Stimulated activated memory B cell treated with anti-CD40 and anti-IgM and Interleukin-4, amounts not matched to agents 10 μg/mL and 1 μg/mL and 100 μg/mL, for 72 hours (primary cell): Measurements from ENCODE around the gene ABL1.
"Not testable (repeated sequence)": the region's sequence is repeated elsewhere in the genome, so short reads cannot be mapped to it uniquely, and the experiment has no call there.

Experiments
- ATAC-seq: fragments of 150-1000 bp; cut with Tn5 transposase; 2 replicates; pipeline ENCODE4 v1.10.0; 2021
- H3K27ac Mint-ChIP-seq: one replicate; pipeline ENCODE4 v1.8.0; 2022; ENCODE audit warnings: mild to moderate bottlenecking, mixed read lengths
- H3K27me3 Mint-ChIP-seq: one replicate; pipeline ENCODE4 v1.8.0; 2022; ENCODE audit warnings: mixed read lengths
- H3K36me3 Mint-ChIP-seq: one replicate; pipeline ENCODE4 v1.8.0; 2022; ENCODE audit warnings: mixed read lengths
- H3K4me1 Mint-ChIP-seq: one replicate; pipeline ENCODE4 v1.8.0; 2022; ENCODE audit warnings: mixed read lengths
- H3K4me3 Mint-ChIP-seq: one replicate; pipeline ENCODE4 v1.8.0; 2022; ENCODE audit warnings: mild to moderate bottlenecking, moderate library complexity, mixed read lengths
- H3K9me3 Mint-ChIP-seq: one replicate; pipeline ENCODE4 v1.8.0; 2022; ENCODE audit warnings: mixed read lengths

The ABL1 gene

DNA sequence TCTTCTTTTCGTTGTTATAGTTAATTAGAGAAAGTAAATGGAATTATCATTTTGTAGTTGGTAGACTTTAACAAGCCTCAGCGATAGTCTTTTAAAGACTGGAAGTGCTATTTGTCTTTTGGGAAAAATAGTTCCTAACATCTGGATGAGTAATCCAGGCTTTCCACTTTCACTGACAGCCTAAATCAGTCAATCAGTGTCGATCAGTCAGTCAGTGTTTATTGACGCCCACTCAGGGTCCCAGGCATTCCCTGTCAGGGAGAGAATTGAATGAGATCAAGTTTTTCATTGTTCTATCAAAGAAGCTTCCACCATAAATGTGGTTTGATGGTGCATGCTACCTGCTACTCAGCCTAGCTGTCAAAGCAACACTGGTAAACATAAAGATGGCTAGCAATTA lies 2.6 kb downstream of the ABL1 start:
- H3K4me3 Mint-ChIP-seq, result no peak overlapping the region
- H3K36me3 Mint-ChIP-seq, result no peaks in the 10 kb centered on the region
- ATAC-seq, result no peak
- no peaks in the 10 kb centered on the region for H3K9me3 Mint-ChIP-seq
- H3K27ac Mint-ChIP-seq, result no peak overlapping the region
- peaks cover 47% of the 10 kb centered on the region for H3K4me1 Mint-ChIP-seq
- H3K27me3 Mint-ChIP-seq, result no peaks in the 10 kb centered on the region

- Mint-ChIP-seq H3K4me3 (no peak overlapping the region), H3K27ac (no peak overlapping the region), H3K9me3 (no peaks in the 10 kb centered on the region), H3K4me1 (peaks cover 42% of the 10 kb centered on the region), H3K36me3 (no peaks in the 10 kb centered on the region), H3K27me3 (no peaks in the 10 kb centered on the region)
- ATAC-seq, result no peak
These were observed 4.4 kb downstream of the ABL1 start for GRCh38 chr9:130839132-130840111.

DNA sequence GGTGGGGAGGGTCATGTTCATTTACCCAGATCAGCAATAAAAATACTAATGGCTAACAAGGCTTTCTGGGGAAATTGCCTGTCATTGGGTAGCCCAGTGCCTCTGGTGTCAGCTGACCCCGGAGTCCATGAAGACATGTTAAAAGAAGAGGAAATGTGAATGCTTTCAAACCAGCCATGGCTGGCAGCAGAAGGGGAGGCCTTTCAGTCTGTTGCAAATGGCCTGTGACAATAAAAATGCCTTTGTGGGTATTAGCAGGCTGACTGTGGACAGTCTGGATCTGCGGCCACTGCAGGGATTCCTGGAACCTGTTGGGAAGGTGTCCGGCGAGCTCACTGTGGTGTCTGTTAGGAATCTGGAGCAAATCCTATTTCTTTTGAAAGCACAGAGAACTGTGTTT lies 7.5 kb downstream of the ABL1 start:
- no peak overlapping the region for H3K27ac Mint-ChIP-seq
- H3K4me1 Mint-ChIP-seq, result peaks cover 31% of the 10 kb centered on the region
- H3K4me3 Mint-ChIP-seq, result no peak overlapping the region
- no peaks in the 10 kb centered on the region for H3K27me3 Mint-ChIP-seq
- no peak for ATAC-seq
- no peaks in the 10 kb centered on the region for H3K9me3 Mint-ChIP-seq
- no peaks in the 10 kb centered on the region for H3K36me3 Mint-ChIP-seq

DNA sequence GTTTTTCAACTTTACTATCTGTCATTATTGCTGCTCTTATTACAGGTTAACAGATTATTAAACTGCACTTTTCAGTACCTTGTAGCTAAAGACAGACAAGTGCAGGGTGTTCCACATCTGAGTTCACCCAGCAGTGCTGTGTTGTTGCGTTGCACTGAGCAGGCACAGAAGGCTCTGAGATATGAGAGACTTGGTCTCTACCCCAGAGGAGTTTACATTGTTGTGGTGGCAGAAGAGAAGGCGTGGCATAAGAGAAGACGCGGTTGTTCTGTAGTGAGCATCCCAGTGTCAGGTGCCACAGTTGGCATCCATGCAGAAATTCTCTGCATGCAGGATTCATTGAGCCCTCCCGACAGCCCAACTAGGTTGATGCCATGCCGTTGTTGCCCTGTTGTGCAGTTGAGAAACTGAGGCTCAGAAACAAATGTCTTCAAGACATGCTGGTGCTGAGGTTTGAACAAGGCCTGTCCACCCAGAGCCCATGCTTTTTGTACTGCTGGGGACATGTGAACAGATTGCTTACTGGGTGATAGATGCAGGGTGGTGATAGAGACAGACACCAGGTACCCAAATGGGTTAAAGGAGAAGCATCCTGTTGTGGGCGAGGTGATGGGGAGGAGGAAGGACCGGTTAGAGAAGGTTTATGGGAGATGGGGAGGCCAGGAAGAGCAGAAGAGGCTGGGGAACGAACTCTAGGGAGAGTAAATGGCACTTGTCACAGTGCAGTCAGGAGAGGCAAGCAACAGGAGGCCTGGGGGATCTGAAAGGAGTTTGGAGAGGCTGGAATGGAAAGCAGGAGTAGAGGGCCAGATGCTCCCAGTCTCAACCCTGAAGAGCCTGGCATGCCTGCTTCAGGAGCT lies 8.2 kb downstream of the ABL1 start:
- Mint-ChIP-seq H3K4me1 (peaks cover 27% of the 10 kb centered on the region), H3K27ac (no peak overlapping the region), H3K9me3 (no peaks in the 10 kb centered on the region), H3K36me3 (no peaks in the 10 kb centered on the region), H3K4me3 (no peak overlapping the region), H3K27me3 (no peaks in the 10 kb centered on the region)
- no peak for ATAC-seq

DNA sequence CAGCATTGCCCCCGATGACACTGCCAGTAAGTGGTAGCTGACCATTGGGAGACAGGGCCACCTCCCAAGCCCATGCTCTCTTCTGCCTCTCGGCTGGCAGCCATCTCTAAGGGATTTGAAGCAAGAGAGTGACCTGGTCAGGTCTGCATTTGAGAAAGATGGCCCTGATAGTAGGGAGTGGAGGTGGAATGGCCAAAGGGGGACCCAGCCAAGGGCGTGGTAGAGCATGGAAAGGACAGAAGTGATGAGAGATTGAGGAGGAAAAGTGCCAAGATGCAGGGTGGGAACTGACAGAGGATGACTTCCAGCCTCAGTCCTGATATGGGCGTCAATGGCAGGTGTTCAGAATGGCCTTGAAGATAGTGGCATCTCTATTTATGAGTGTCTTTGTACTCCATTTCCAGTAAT lies 9.0 kb downstream of the ABL1 start:
- Mint-ChIP-seq H3K4me3 (no peak overlapping the region), H3K9me3 (no peaks in the 10 kb centered on the region), H3K36me3 (no peaks in the 10 kb centered on the region), H3K27me3 (no peaks in the 10 kb centered on the region), H3K4me1 (peaks cover 20% of the 10 kb centered on the region), H3K27ac (no peak overlapping the region)
- no peak for ATAC-seq

DNA sequence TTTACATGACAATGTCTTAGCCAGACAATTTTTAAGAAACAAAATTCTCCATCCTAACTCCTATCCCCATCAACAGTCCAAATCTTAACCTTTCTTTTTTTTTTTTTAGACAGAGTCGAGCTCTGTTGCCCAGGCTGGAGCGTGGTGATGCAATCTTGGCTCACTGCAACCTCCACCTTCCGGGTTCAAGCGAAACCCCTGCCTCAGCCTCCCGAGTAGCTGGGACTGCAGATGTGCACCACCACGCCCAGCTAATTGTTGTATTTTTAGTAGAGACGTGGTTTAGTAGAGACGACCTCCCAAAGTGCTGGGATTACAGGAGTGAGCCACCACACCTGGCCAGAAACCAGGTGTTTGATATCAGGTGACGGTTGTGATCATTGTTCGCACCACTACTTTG lies 10.2 kb downstream of the ABL1 start:
- Mint-ChIP-seq H3K4me1 (peaks cover 20% of the 10 kb centered on the region), H3K9me3 (no peaks in the 10 kb centered on the region), H3K27ac (no peak overlapping the region), H3K4me3 (no peak overlapping the region), H3K27me3 (no peaks in the 10 kb centered on the region), H3K36me3 (no peaks in the 10 kb centered on the region)
- ATAC-seq, result no peak

GRCh38 chr9:130845901-130846481 lies 10.9 kb downstream of the ABL1 start:
- H3K36me3 Mint-ChIP-seq, result no peaks in the 10 kb centered on the region
- H3K4me3 Mint-ChIP-seq, result no peak overlapping the region
- H3K9me3 Mint-ChIP-seq, result no peaks in the 10 kb centered on the region
- peaks cover 20% of the 10 kb centered on the region for H3K4me1 Mint-ChIP-seq
- H3K27ac Mint-ChIP-seq, result no peak overlapping the region
- H3K27me3 Mint-ChIP-seq, result no peaks in the 10 kb centered on the region
- ATAC-seq, result no peak

DNA sequence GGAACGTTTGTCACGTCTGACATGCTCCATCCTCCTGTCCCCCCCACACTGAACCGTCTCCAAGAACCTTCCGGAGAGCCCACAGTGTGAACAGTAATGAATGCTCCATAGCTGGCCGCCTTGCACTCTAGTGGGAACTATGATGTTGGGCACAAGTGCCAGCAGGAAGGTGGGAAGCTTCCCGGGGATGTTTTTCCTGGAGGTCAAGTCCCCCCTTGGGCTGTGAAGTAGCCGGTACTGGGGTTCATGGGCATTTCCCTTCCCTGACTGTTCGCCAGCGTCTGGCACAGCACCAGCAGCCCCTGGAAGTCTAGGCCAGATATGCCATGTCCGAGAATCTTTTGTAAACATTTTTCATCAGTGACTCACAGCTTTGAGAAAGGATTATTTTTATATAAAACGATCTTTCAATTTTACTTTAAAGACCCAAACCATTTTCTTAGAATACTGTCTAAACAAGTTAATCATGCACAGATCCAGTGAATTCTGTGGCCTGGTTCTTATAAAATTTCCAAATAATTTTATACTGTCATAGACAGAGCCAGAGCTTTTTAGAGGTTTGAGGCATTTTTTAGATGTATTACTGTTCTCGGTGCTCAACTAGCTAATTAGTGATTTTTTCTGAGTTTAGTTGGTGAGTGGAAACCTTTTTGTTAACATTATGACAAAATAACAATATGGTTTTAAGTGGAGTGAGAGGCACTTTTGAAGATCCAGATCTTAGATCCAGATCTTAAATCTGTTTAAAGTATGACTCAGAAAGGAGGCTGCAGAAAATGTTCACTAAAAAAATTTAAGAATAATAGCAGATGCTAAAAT lies 11.6 kb downstream of the ABL1 start:
- no peaks in the 10 kb centered on the region for H3K27me3 Mint-ChIP-seq
- no peak overlapping the region for H3K27ac Mint-ChIP-seq
- peaks cover 18% of the 10 kb centered on the region for H3K4me1 Mint-ChIP-seq
- no peak overlapping the region for H3K4me3 Mint-ChIP-seq
- H3K36me3 Mint-ChIP-seq, result no peaks in the 10 kb centered on the region
- no peak for ATAC-seq
- no peaks in the 10 kb centered on the region for H3K9me3 Mint-ChIP-seq

DNA sequence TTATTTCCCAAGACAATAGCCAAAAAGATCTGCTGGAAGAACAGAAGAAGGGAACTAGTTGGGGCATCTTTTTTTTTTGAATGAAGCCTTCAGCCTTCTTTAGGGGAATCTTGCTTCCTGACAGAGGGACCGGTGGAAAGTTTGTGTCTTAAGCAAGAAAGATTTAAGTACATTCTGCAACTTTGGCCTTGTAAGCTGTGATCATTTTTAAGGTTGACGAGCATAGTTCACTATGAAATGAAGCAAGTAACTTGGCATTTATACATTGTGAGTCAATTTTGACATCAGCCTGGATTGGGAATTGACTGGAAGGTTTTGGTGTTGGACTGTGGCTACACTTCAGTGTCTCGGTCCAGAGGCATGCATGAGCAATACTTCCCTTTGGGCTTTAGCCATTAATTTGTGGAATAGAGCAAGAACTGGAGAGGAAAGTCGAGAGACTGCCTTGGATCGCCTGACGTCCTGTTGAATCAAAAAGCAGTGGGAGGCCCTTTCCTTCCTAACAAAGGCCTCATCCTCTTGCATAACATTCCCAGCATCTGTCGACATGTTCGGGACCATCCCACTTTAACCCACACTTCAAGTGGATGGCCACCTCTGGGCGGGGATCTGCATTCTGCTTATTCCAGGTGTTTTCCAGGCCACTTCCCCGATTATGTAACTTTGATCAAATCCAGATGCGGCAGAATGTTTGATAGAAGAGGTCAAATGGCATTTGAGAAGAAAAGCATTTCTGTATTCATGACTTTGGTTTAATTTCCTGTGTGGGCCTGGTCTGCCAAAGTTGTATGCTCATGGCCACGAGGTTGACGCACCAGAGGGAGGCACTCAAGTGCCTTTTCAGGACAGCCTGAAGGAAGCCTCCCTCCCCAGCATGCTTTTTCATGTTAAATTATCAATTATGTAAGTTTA lies 12.5 kb downstream of the ABL1 start:
- Mint-ChIP-seq H3K27me3 (no peaks in the 10 kb centered on the region), H3K4me3 (no peak overlapping the region), H3K4me1 (peaks cover 13% of the 10 kb centered on the region), H3K9me3 (no peaks in the 10 kb centered on the region), H3K36me3 (no peaks in the 10 kb centered on the region), H3K27ac (no peak overlapping the region)
- ATAC-seq, result no peak

GRCh38 chr9:130848514-130848913 lies 13.5 kb downstream of the ABL1 start:
- not testable (repeated sequence) for H3K27me3 Mint-ChIP-seq, H3K36me3 Mint-ChIP-seq, H3K9me3 Mint-ChIP-seq, H3K4me3 Mint-ChIP-seq, H3K4me1 Mint-ChIP-seq, H3K27ac Mint-ChIP-seq, ATAC-seq

- no peaks in the 10 kb centered on the region for H3K27me3 Mint-ChIP-seq
- peaks cover 6% of the 10 kb centered on the region for H3K4me1 Mint-ChIP-seq
- H3K27ac Mint-ChIP-seq, result no peak overlapping the region
- ATAC-seq, result no peak
- no peak overlapping the region for H3K4me3 Mint-ChIP-seq
- H3K36me3 Mint-ChIP-seq, result no peaks in the 10 kb centered on the region
- H3K9me3 Mint-ChIP-seq, result no peaks in the 10 kb centered on the region
These were observed 14.3 kb downstream of the ABL1 start for GRCh38 chr9:130849356-130849755.

DNA sequence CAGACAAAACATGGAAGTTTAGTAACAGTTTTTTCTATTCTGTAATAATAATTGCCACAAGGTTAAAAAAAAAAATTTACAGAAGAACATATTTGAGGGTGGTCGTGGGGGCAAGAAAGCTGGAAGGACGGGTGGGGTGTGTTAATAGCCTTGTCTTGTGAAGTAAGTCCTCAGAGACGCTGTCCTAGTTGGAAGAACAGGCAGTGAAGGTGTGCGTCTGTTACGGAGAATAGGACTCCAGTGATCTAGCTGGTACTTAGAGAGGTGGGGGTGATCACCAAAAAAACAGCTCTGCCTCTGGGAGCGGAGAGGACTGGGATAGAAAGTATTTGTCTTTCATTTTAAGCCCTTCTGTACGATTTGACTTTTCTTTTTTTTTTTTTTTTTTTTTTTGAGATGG lies 17.7 kb downstream of the ABL1 start:
- Mint-ChIP-seq H3K4me1 (peaks cover 6% of the 10 kb centered on the region), H3K9me3 (no peaks in the 10 kb centered on the region), H3K4me3 (no peak overlapping the region), H3K27ac (no peak overlapping the region), H3K27me3 (no peaks in the 10 kb centered on the region), H3K36me3 (peaks cover 13% of the 10 kb centered on the region)
- no peak for ATAC-seq

DNA sequence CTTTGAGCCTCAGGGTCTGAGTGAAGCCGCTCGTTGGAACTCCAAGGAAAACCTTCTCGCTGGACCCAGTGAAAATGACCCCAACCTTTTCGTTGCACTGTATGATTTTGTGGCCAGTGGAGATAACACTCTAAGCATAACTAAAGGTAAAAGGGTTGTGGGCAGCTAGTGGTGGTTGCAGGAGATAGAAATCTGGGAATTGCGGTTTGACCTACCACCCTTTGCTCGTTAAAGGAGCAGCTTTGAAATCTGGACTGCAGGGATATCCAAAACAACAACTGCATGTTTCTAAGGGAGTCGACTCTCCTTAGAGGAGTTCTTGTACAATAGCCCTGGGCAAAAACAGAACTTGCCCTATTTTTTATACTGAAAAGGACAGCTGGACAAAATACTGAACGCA lies 19.0 kb downstream of the ABL1 start:
- Mint-ChIP-seq H3K27ac (no peak overlapping the region), H3K4me1 (peaks cover 6% of the 10 kb centered on the region), H3K9me3 (no peaks in the 10 kb centered on the region), H3K4me3 (no peak overlapping the region), H3K27me3 (no peaks in the 10 kb centered on the region), H3K36me3 (peaks cover 14% of the 10 kb centered on the region)
- no peak for ATAC-seq

DNA sequence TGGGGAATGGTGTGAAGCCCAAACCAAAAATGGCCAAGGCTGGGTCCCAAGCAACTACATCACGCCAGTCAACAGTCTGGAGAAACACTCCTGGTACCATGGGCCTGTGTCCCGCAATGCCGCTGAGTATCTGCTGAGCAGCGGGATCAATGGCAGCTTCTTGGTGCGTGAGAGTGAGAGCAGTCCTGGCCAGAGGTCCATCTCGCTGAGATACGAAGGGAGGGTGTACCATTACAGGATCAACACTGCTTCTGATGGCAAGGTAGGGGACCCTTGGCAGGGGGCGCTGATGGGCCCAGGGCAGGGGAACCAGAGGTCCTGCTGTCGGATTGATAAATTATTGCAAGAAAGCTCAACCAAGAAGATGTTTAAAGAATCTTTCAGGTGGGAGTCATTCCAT lies 19.8 kb downstream of the ABL1 start:
- Mint-ChIP-seq H3K9me3 (no peaks in the 10 kb centered on the region), H3K4me1 (peaks cover 4% of the 10 kb centered on the region), H3K27ac (no peak overlapping the region), H3K4me3 (no peak overlapping the region), H3K36me3 (peaks cover 14% of the 10 kb centered on the region), H3K27me3 (no peaks in the 10 kb centered on the region)
- no peak for ATAC-seq
